HCT116 (cell line): ENCODE results near the gene LYSMD1. TPM values are rescaled to one million over a fixed set of nuclear protein-coding genes. Genes with fewer than 3 reads are reported as not detected.

Experiments used
- ATAC-seq: fragments of 200-7000 bp; cut with Tn5 transposase; 2 replicates; pipeline ENCODE4 v1.9.1; 2020; ENCODE audit warnings: mild to moderate bottlenecking, moderate library complexity
- BruUV-seq: library from RNA; stranded (reverse); fragments of 400-500 nt; replicated peaks from 2 replicates; lab custom pipeline; 2021; lab: Mats Ljungman, UMichigan
- CTCF ChIA-PET: fragments of 300-600 bp; sonication (Branson Sonifier 250); formaldehyde crosslinking; loops from one replicate; lab custom pipeline; 2021; ENCODE audit warnings: antibody characterized with exemption; lab: Charles Lee
- POLR2A ChIA-PET: fragments of 300-600, 350-600 bp; sonication (Branson Sonifier 250); formaldehyde crosslinking; loops from one replicate; lab custom pipeline; 2021; ENCODE audit warnings: antibody characterized with exemption; lab: Charles Lee
- RAD21 ChIA-PET, 2 experiments: fragments of 300-600 bp; sonication (Branson Sonifier 250); formaldehyde crosslinking; loops; one replicate each; lab custom pipeline; 2023; ENCODE audit warnings: low total read pairs in 2 of 2; ENCODE audit not compliant: uncharacterized antibody in 2 of 2, unreplicated experiment in 2 of 2, low non-redundant PET in 1 of 2; lab: Charles Lee
- DNase-seq: peaks from one replicate; pipeline ENCODE4 v3.0.0-alpha.2; 2010; ENCODE audit warnings: low read depth, low spot score
- H2AFZ ChIP-seq: fragments of 200-600 bp; shearing (Covaris generic), sonication (generic); 2 replicates; pipeline ENCODE4 v1.6.1; 2017; ENCODE audit warnings: low read depth, mixed run types, mixed read lengths, antibody characterized with exemption, low read length; ENCODE audit not compliant: poor library complexity, severe bottlenecking
- H3K27ac ChIP-seq: 2 replicates; pipeline ENCODE4 v1.5.1; 2012; ENCODE audit warnings: low read depth, low read length
- H3K27me3 ChIP-seq: fragments of 200-600 bp; sonication (generic); 2 replicates; pipeline ENCODE4 v1.6.1; 2016; ENCODE audit warnings: mixed run types, low read length, mixed read lengths; ENCODE audit not compliant: insufficient read depth
- H3K36me3 ChIP-seq, 2 experiments: fragments of 200-500 bp in 1 of 2; fragments of 200-600 bp in 1 of 2; sonication (Bioruptor generic) in 1 of 2; sonication (generic) in 1 of 2; 2 replicates each; pipeline versions ENCODE4 v1.5.1 to v1.6.1; 2014 to 2016; ENCODE audit warnings: low read length in 2 of 2, inconsistent platforms in 1 of 2, mixed read lengths in 1 of 2, mixed run types in 1 of 2; ENCODE audit not compliant: insufficient read depth in 2 of 2, control insufficient read depth in 1 of 2
- H3K4me1 ChIP-seq, 2 experiments: fragments of 200-600 bp in 1 of 2; sonication (generic) in 1 of 2; 2 replicates each; pipeline versions ENCODE4 v1.5.1 to v1.6.1; 2012 to 2017; ENCODE audit warnings: low read length in 2 of 2, inconsistent platforms in 1 of 2, mild to moderate bottlenecking in 1 of 2, mixed read lengths in 1 of 2, mixed run types in 1 of 2, moderate library complexity in 1 of 2; ENCODE audit not compliant: insufficient read depth in 2 of 2, control insufficient read depth in 1 of 2
- H3K4me2 ChIP-seq: fragments of 200-600 bp; sonication (generic); 2 replicates; pipeline ENCODE4 v1.6.1; 2017; ENCODE audit warnings: mixed run types, low read length, mixed read lengths
- H3K4me3 ChIP-seq, 2 experiments: fragments of 200-600 bp in 1 of 2; sonication (generic) in 1 of 2; replicated peaks in 1 of 2; 2 replicates each; pipeline ENCODE4 v1.5.1; 2011 to 2016; ENCODE audit warnings: low read length in 2 of 2, control low read depth in 1 of 2, low read depth in 1 of 2, mild to moderate bottlenecking in 1 of 2, mixed read lengths in 1 of 2, mixed run types in 1 of 2
- H3K79me2 ChIP-seq: fragments of 200-600 bp; sonication (generic); 2 replicates; pipeline ENCODE4 v1.6.1; 2017; ENCODE audit warnings: mild to moderate bottlenecking, mixed run types, low read length, moderate library complexity, mixed read lengths; ENCODE audit not compliant: insufficient read depth
- H3K9ac ChIP-seq: fragments of 200-600 bp; sonication (generic); 2 replicates; pipeline ENCODE4 v1.6.1; 2016; ENCODE audit warnings: low read length, mixed read lengths
- H3K9me2 ChIP-seq: fragments of 200-600 bp; sonication (generic), shearing (Covaris generic); 2 replicates; pipeline ENCODE4 v1.6.1; 2017; ENCODE audit warnings: mixed run types, mild to moderate bottlenecking, moderate library complexity; ENCODE audit not compliant: insufficient read depth
- H3K9me3 ChIP-seq, 2 experiments: fragments of 200-500 bp in 1 of 2; fragments of 200-600 bp in 1 of 2; sonication (Bioruptor generic) in 1 of 2; sonication (generic) in 1 of 2; 2 replicates each; pipeline ENCODE4 v1.6.1; 2014 to 2017; ENCODE audit warnings: low read length in 2 of 2, mixed read lengths in 2 of 2, inconsistent platforms in 1 of 2, low read depth in 1 of 2, mild to moderate bottlenecking in 1 of 2, mixed run types in 1 of 2, moderate library complexity in 1 of 2; ENCODE audit not compliant: control insufficient read depth in 1 of 2, insufficient read depth in 1 of 2
- H4K20me1 ChIP-seq: fragments of 200-600 bp; sonication (generic), shearing (Covaris generic); 2 replicates; pipeline ENCODE4 v1.6.1; 2017; ENCODE audit warnings: mixed run types, mild to moderate bottlenecking, moderate library complexity; ENCODE audit not compliant: insufficient read depth
- CBX3 ChIP-seq: IDR thresholded peaks from 2 replicates; pipeline ENCODE4 v1.6.1; 2012; ENCODE audit warnings: low read depth
- CTCF ChIP-seq, 3 experiments: fragments of 200-600 bp in 1 of 3; sonication (generic) in 1 of 3; IDR thresholded peaks in 2 of 3; conservative IDR thresholded peaks in 1 of 3; 2 replicates each; pipeline ENCODE4 v1.5.1; 2012 to 2017; ENCODE audit warnings: low read depth in 2 of 3, low read length in 2 of 3, antibody characterized with exemption in 1 of 3, borderline replicate concordance in 1 of 3, control low read depth in 1 of 3, mild to moderate bottlenecking in 1 of 3, mixed read lengths in 1 of 3, mixed run types in 1 of 3, moderate library complexity in 1 of 3; ENCODE audit not compliant: insufficient read depth in 1 of 3
- EGR1 ChIP-seq: IDR thresholded peaks from 2 replicates; pipeline ENCODE4 v1.6.1; 2012; ENCODE audit warnings: low read depth
- MAX ChIP-seq: IDR thresholded peaks from 2 replicates; pipeline ENCODE4 v1.6.1; 2012
- POLR2A ChIP-seq: IDR thresholded peaks from 2 replicates; pipeline ENCODE4 v1.7.0; 2011; ENCODE audit warnings: borderline replicate concordance; ENCODE audit not compliant: insufficient read depth, insufficient read length; ENCODE audit errors: extremely low read depth
- POLR2AphosphoS5 ChIP-seq: IDR thresholded peaks from 2 replicates; pipeline ENCODE4 v1.6.1; 2011; ENCODE audit warnings: mild to moderate bottlenecking, low read depth, low read length, moderate library complexity
- SP1 ChIP-seq: IDR thresholded peaks from 2 replicates; pipeline ENCODE4 v1.6.1; 2012; ENCODE audit warnings: low read depth
- ZNF274 ChIP-seq: fragments of 200-500 bp; sonication (Bioruptor generic); IDR thresholded peaks from 2 replicates; pipeline ENCODE4 v1.6.1; 2014; ENCODE audit warnings: mild to moderate bottlenecking, low read depth, low read length, inconsistent platforms
- intact Hi-C: fragments of 100-400 bp; cut with micrococcal nuclease; formaldehyde crosslinking; loops from 2 replicates; pipeline ENCODE4 v1.10.0; 2022
- total RNA-seq: library from RNA; stranded (reverse); gene quantifications from one replicate; pipeline ENCODE4 v1.2.1, GENCODE V29; 2021; ENCODE audit not compliant: unreplicated experiment

LYSMD1 gene
- total RNA-seq, 1 experiment from 2014 or later: 5.0 TPM

- no peak for ATAC-seq
- no TSS peak for BruUV-seq
These were observed 6.9 kb downstream of the LYSMD1 start for GRCh38 chr1:151158751-151159251.

More at GRCh38 chr1:151158751-151159251, 6.9 kb downstream of the LYSMD1 start:
- TF ChIP-seq CTCF (IDR thresholded peaks at IDR 0.05 in 2 of 3, conservative IDR thresholded peaks at IDR 0.05 in 1 of 3; ENCODE audit: borderline replicate concordance in 1 of 3, insufficient read depth in 1 of 3, low read depth in 2 of 3, low read length in 2 of 3): no peak
- no peak for TF ChIP-seq SP1
- TF ChIP-seq EGR1: no peak
- no peak for TF ChIP-seq CBX3
- TF ChIP-seq ZNF274: no peak
- no peak for TF ChIP-seq POLR2AphosphoS5
- TF ChIP-seq POLR2A: no peak
- no peak for TF ChIP-seq MAX
- no peaks in the 10 kb centered on the region for H3K9me3 ChIP-seq
- no peaks in the 10 kb centered on the region for H4K20me1 ChIP-seq
- no peak overlapping the region for H3K4me2 ChIP-seq
- POLR2A ChIA-PET: no interaction called here
- DNase-seq: no peak
- no peak overlapping the region for H3K27ac ChIP-seq
- intact Hi-C loops: no loop called here
- H3K9ac ChIP-seq: no peak overlapping the region
- no peaks in the 10 kb centered on the region for H3K27me3 ChIP-seq
- RAD21 ChIA-PET: no interaction called here
- CTCF ChIA-PET: interaction anchor here (5.8 kb wide), 1 partner anchor 58 kb away, joined by 63 read pairs; no protein-coding TSS in a partner anchor
- H3K4me3 ChIP-seq: no peak overlapping the region
- no peaks in the 10 kb centered on the region for H3K79me2 ChIP-seq
- peaks cover 0 to 9% of the 10 kb centered on the region in 2 experiments; a peak in 2 of 4 replicates for H3K36me3 ChIP-seq
- H3K9me2 ChIP-seq: no peaks in the 10 kb centered on the region
- H2AFZ ChIP-seq: no peak overlapping the region
- H3K4me1 ChIP-seq: peaks cover 2 to 6% of the 10 kb centered on the region in 2 experiments; a peak in 3 of 4 replicates
